ENCODE results near the gene RBM14. TPM values are rescaled to one million over a fixed set of nuclear protein-coding genes. Genes with fewer than 3 reads are reported as not detected.

The RBM14 gene

DNA sequence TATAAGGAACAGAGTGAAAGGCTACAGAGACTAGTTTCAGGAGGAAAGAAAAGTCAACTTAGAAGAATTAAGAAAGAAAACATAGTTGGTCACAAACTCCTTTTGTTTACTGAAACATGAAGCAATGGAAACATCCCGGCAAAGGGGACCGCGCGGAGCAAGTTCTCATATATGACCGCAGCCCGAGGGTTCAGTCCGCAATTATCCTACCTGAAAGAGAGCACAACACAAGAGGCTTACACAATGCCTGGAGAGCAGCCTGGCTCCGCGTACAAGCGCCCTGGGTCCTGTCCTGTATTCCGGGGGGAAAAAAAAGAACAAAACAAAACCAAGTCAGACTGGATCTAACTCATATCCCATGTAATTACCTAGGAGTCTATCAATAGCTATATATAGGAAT lies 48.9 kb downstream of the RBM14 start:
- H3K56ac ChIP-seq (ENCODE audit: low read length) = no peak overlapping the region
- H4K5ac ChIP-seq (ENCODE audit: low read length) = no peak overlapping the region
- no peak overlapping the region for H2BK5ac ChIP-seq (ENCODE audit: low read length)
- peaks cover 9% of the 10 kb centered on the region for H3K79me1 ChIP-seq (ENCODE audit: low read length)
- no peak overlapping the region for H3K4me3 ChIP-seq (ENCODE audit: low read length)
- H4K8ac ChIP-seq (ENCODE audit: low read depth, low read length) = no peak overlapping the region
- peaks cover 2% of the 10 kb centered on the region for H3K79me2 ChIP-seq (ENCODE audit: control insufficient read depth, insufficient read depth, low read length)
- no peak overlapping the region for H3K27ac ChIP-seq (ENCODE audit: low read depth, low read length)
- WGBS (ENCODE audit: extremely low coverage, insufficient coverage, low lambda C conversion rate) = no CpG with 5 or more reads among the region's 11 CpGs
- no peak overlapping the region for H3K9ac ChIP-seq (ENCODE audit: low read length)
- no peak overlapping the region for H3K4me2 ChIP-seq (ENCODE audit: low read length)
- no peak overlapping the region for H2BK120ac ChIP-seq (ENCODE audit: low read depth, low read length)
- H3K36me3 ChIP-seq (ENCODE audit: control insufficient read depth, insufficient read depth, low read length) = peaks cover 4% of the 10 kb centered on the region
- H3K23ac ChIP-seq (ENCODE audit: low read length) = no peak overlapping the region
- no peaks in the 10 kb centered on the region for H3K27me3 ChIP-seq (ENCODE audit: insufficient read depth, low read length, poor library complexity)
- DNase-seq = no peak
- H3K4ac ChIP-seq (ENCODE audit: low read depth, low read length) = no peak overlapping the region
- H3K4me1 ChIP-seq (ENCODE audit: control insufficient read depth, low read depth, low read length) = no peaks in the 10 kb centered on the region
- H2BK15ac ChIP-seq (replicated peaks; ENCODE audit: low read depth) = no peak overlapping the region
- no peak overlapping the region for H3K18ac ChIP-seq (ENCODE audit: low read length)
- no peak overlapping the region for H2AK5ac ChIP-seq (ENCODE audit: low read length)

DNA sequence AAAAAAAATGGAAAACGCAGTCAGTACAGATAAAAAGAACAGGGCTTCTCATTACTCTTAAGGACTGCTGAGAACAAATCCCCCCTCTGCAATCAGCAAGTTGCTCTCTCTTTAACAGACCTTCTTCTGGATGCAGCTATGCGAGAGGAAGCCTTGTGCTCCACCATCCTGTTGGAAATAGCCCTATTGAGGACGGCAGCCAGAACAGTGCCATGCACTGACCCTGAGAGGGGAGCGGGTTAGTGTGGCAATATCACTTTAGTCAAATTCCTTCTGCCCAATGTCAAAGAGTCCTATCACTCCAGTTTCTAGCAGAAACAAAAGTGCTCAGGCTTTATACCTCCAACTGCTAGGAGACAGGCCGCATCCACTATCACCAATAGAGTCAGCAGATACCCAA lies 54.4 kb downstream of the RBM14 start:
- Histone ChIP-seq H3K9ac (ENCODE audit: low read length) (no peak overlapping the region), H4K5ac (ENCODE audit: low read length) (no peak overlapping the region), H2BK5ac (ENCODE audit: low read length) (no peak overlapping the region), H3K79me2 (ENCODE audit: control insufficient read depth, insufficient read depth, low read length) (peaks cover 9% of the 10 kb centered on the region), H2BK120ac (ENCODE audit: low read depth, low read length) (no peak overlapping the region), H2AK5ac (ENCODE audit: low read length) (no peak overlapping the region), H3K4me3 (ENCODE audit: low read length) (no peak overlapping the region), H3K36me3 (ENCODE audit: control insufficient read depth, insufficient read depth, low read length) (peaks cover 4% of the 10 kb centered on the region), H3K4ac (ENCODE audit: low read depth, low read length) (no peak overlapping the region), H3K27me3 (ENCODE audit: insufficient read depth, low read length, poor library complexity) (no peaks in the 10 kb centered on the region), H3K56ac (ENCODE audit: low read length) (no peak overlapping the region), H3K79me1 (ENCODE audit: low read length) (peaks cover 3% of the 10 kb centered on the region), H3K4me2 (ENCODE audit: low read length) (no peak overlapping the region), H3K18ac (ENCODE audit: low read length) (no peak overlapping the region), H3K27ac (ENCODE audit: low read depth, low read length) (no peak overlapping the region), H4K8ac (ENCODE audit: low read depth, low read length) (no peak overlapping the region), H3K23ac (ENCODE audit: low read length) (no peak overlapping the region), H2BK15ac (replicated peaks; ENCODE audit: low read depth) (no peak overlapping the region), H3K4me1 (ENCODE audit: control insufficient read depth, low read depth, low read length) (peaks cover 2% of the 10 kb centered on the region)
- DNase-seq = no peak
- no CpG with 5 or more reads among the region's 5 CpGs for WGBS (ENCODE audit: extremely low coverage, insufficient coverage, low lambda C conversion rate)

DNA sequence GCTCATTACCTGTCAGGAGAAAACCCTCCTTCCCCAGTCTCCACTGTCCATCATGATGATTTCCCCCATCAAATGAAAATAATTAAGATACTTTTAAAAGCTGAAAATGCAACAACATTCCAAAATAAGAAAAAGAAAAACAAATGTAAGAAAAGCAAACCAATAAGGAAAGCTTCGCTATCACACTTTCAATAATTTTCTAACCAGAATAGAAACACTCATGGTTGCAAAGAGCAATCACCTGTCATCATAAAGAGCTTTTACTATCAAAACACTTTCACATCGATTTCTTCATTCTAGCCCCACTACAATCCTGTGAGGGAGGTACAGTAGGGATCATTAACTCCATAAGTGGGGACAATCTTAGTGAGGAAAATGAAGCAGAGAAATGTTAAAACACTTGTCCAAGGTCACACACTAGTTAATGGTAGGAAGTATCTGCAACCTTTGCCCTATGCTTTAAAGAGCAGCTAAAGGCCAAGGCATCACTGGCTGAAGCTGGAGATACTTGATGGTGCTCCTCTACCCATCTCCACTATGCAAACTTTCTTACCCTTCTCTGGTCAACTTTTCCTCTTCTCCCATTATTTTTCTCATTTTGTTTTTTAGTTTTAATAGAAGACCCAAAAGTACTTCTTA lies 58.7 kb downstream of the RBM14 start:
- H3K27me3 ChIP-seq (ENCODE audit: insufficient read depth, low read length, poor library complexity) = no peaks in the 10 kb centered on the region
- no peak overlapping the region for H2BK15ac ChIP-seq (replicated peaks; ENCODE audit: low read depth)
- H2BK120ac ChIP-seq (ENCODE audit: low read depth, low read length) = no peak overlapping the region
- no peak overlapping the region for H3K9ac ChIP-seq (ENCODE audit: low read length)
- H4K8ac ChIP-seq (ENCODE audit: low read depth, low read length) = no peak overlapping the region
- H3K27ac ChIP-seq (ENCODE audit: low read depth, low read length) = no peak overlapping the region
- H3K4me2 ChIP-seq (ENCODE audit: low read length) = peak overlapping the region; percentile 4
- no peak overlapping the region for H3K4ac ChIP-seq (ENCODE audit: low read depth, low read length)
- H3K79me1 ChIP-seq (ENCODE audit: low read length) = peaks cover 7% of the 10 kb centered on the region
- no peak for DNase-seq
- no CpG with 5 or more reads among the region's 2 CpGs for WGBS (ENCODE audit: extremely low coverage, insufficient coverage, low lambda C conversion rate)
- H3K36me3 ChIP-seq (ENCODE audit: control insufficient read depth, insufficient read depth, low read length) = peaks cover 2% of the 10 kb centered on the region
- no peak overlapping the region for H2BK5ac ChIP-seq (ENCODE audit: low read length)
- H3K23ac ChIP-seq (ENCODE audit: low read length) = no peak overlapping the region
- H2AK5ac ChIP-seq (ENCODE audit: low read length) = no peak overlapping the region
- H3K18ac ChIP-seq (ENCODE audit: low read length) = no peak overlapping the region
- peaks cover 4% of the 10 kb centered on the region for H3K4me1 ChIP-seq (ENCODE audit: control insufficient read depth, low read depth, low read length)
- no peak overlapping the region for H4K5ac ChIP-seq (ENCODE audit: low read length)
- H3K79me2 ChIP-seq (ENCODE audit: control insufficient read depth, insufficient read depth, low read length) = peaks cover 14% of the 10 kb centered on the region
- no peak overlapping the region for H3K4me3 ChIP-seq (ENCODE audit: low read length)
- no peak overlapping the region for H3K56ac ChIP-seq (ENCODE audit: low read length)

DNA sequence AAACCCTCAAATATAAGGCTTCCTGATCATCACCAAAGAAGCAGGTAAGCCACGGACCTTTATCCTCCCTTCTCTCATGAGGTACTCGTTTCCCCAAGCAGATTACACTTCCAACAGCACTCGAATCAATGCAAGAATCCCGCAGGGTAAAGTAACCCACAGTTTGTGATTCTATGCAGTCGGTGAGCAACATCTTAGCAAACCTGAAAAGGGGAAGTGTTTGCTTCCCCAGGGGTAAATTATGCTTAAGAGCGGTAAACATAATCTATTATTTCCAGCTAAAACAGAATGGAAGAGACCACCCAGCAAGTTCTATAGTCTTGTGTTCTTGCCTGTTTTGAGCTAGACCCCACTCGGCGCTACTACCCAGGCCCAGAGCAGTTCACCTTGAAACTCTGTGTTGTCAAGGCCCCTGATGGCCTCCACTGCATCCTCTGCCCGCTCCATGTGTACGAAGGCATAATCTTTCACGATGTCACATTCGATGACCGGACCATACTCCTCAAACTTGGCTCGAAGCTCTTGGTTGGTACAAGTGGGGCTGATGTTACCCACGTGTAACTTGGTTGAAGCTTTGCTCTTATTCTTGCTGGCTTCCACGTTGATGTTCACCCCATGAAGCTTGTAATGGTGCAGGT lies 60.0 kb downstream of the RBM14 start:
- Histone ChIP-seq H3K4me3 (ENCODE audit: low read length) (no peak overlapping the region), H3K23ac (ENCODE audit: low read length) (peak overlapping the region; percentile 45), H4K8ac (ENCODE audit: low read depth, low read length) (no peak overlapping the region), H3K4me2 (ENCODE audit: low read length) (peak overlapping the region; percentile 66), H3K4ac (ENCODE audit: low read depth, low read length) (no peak overlapping the region), H3K36me3 (ENCODE audit: control insufficient read depth, insufficient read depth, low read length) (peaks cover 2% of the 10 kb centered on the region), H4K5ac (ENCODE audit: low read length) (no peak overlapping the region), H3K27me3 (ENCODE audit: insufficient read depth, low read length, poor library complexity) (no peaks in the 10 kb centered on the region), H2BK120ac (ENCODE audit: low read depth, low read length) (no peak overlapping the region), H3K4me1 (ENCODE audit: control insufficient read depth, low read depth, low read length) (peaks cover 4% of the 10 kb centered on the region), H3K56ac (ENCODE audit: low read length) (peak overlapping the region; percentile 60), H3K27ac (ENCODE audit: low read depth, low read length) (no peak overlapping the region), H2AK5ac (ENCODE audit: low read length) (no peak overlapping the region), H3K79me1 (ENCODE audit: low read length) (peaks cover 7% of the 10 kb centered on the region), H3K79me2 (ENCODE audit: control insufficient read depth, insufficient read depth, low read length) (peaks cover 14% of the 10 kb centered on the region), H2BK15ac (replicated peaks; ENCODE audit: low read depth) (no peak overlapping the region), H2BK5ac (ENCODE audit: low read length) (no peak overlapping the region), H3K18ac (ENCODE audit: low read length) (no peak overlapping the region), H3K9ac (ENCODE audit: low read length) (peak overlapping the region; percentile 54)
- no CpG with 5 or more reads among the region's 16 CpGs for WGBS (ENCODE audit: extremely low coverage, insufficient coverage, low lambda C conversion rate)
- DNase-seq = no peak

Small RNAs within 50 kb of the gene (small RNA-seq; reads per million reads assigned to genes)
- gene RNU4-39P (ENCODE audit: insufficient read depth) = not detected
